Naive thymus-derived CD8-positive, alpha-beta T cell (primary cell): ENCODE data around the gene CFAP90. TPM values are rescaled to one million over a fixed set of nuclear protein-coding genes. Genes with fewer than 3 reads are reported as not detected.

Experiments used
- ATAC-seq, 2 donors: fragments of 150-1000 bp; cut with Tn5 transposase in 1 of 2; sonication (Bioruptor Pico), chemical (Tn5 transposase) in 1 of 2; 1 replicate in 1 of 2; 2 replicates in 1 of 2; pipeline ENCODE4 v1.10.0; 2021; ENCODE audit warnings: mild to moderate bottlenecking in 2 of 2, moderate library complexity in 2 of 2
- POLR2A ChIA-PET: fragments of 350-600 bp; sonication (Branson Sonifier 250); formaldehyde crosslinking; loops from one replicate; lab custom pipeline; 2021; ENCODE audit warnings: antibody characterized with exemption; lab: Charles Lee
- DNase-seq, 10 donors: peaks; one replicate each; pipeline versions ENCODE4 v3.0.0 to v3.0.0-alpha.2; 2020 to 2022
- H3K27ac Mint-ChIP-seq, 10 donors: one replicate each; pipeline ENCODE4 v1.8.0; 2020 to 2022; ENCODE audit warnings: mild to moderate bottlenecking in 10 of 10, mixed read lengths in 10 of 10, moderate library complexity in 4 of 10, inconsistent platforms in 1 of 10
- H3K27me3 Mint-ChIP-seq, 5 donors: one replicate each; pipeline ENCODE4 v1.8.0; 2021 to 2022; ENCODE audit warnings: mixed read lengths in 5 of 5
- H3K36me3 Mint-ChIP-seq, 3 donors: one replicate each; pipeline ENCODE4 v1.8.0; 2020 to 2022; ENCODE audit warnings: mixed read lengths in 3 of 3, mild to moderate bottlenecking in 2 of 3, inconsistent platforms in 1 of 3
- H3K4me1 Mint-ChIP-seq, 4 donors: one replicate each; pipeline ENCODE4 v1.8.0; 2021 to 2022; ENCODE audit warnings: mixed read lengths in 4 of 4
- H3K4me3 Mint-ChIP-seq, 10 donors: one replicate each; pipeline ENCODE4 v1.8.0; 2020 to 2022; ENCODE audit warnings: mild to moderate bottlenecking in 10 of 10, mixed read lengths in 10 of 10, moderate library complexity in 6 of 10, inconsistent platforms in 1 of 10
- H3K9me3 Mint-ChIP-seq, 9 donors: one replicate each; pipeline ENCODE4 v1.8.0; 2020 to 2022; ENCODE audit warnings: mixed read lengths in 9 of 9, mild to moderate bottlenecking in 3 of 9, inconsistent platforms in 1 of 9, moderate library complexity in 1 of 9
- polyA plus RNA-seq, 3 donors: library from polyadenylated mRNA; unstranded; fragments of 300-500 nt; fragmentation: Illumina TruSeq; gene quantifications; one replicate each; pipeline ENCODE4 v1.2.3, GENCODE V29; 2021
- total RNA-seq, 8 experiments: library from RNA in 2 of 8; stranded (reverse) in 2 of 8; gene quantifications; one replicate each; pipeline ENCODE4 v1.2.3 and lab custom pipeline; 2021 to 2026

Gene CFAP90
- total and polyA plus RNA-seq, 5 experiments from 2014 or later: not detected

DNA sequence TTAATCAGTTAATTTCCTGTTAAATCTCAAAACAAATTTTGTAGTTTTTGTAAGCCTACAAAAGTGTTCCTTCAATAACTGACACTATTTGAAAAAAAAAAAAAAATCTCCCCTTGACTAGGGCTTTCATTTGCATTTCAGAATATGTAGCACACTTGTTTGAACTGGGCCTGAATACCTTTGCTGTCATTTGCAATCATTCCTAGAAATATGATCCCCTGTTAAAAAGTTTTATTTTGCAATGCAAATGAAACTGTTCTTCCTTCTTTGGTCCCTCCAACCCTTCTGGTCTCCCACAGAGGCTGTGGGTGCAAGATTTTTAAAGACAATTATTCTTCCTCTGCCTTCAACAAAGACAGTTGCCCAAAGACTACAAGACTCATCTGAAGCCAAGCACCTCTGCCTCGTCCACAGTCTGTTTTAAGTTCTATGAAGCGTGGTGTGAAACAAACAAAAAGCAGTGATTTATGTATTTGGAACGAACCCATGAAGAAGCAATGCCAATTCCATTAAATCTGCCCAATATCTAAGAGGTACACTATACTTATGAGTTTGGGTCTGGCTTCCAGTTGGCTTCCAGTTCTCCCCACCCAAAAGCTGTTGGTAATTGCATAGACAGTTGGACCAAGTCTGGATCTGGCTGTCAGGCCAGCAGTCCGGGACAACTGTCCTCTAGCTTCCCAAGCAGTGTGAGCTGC, 66.1 kb downstream of the CFAP90 start:
- H3K4me3 Mint-ChIP-seq: no peak overlapping the region

DNA sequence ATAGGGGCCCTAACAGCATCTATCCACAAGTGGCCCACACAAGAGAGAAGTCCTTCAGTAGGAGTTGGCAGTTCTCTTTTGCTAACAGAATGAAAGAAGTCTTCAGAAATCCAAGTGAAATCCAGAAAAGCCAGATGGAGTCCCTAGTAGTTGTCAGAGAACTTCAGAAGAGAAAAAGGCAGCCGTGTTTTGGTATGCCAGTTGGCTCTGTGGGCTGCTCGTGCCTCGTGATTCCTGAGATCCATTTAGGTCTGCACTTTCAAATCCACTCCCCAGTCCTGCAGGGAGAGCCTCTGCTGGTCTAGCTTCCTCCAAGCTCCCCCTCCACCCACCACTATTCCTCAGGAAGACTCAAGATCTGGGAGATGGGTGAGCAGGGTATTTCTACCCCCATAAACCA, 69.0 kb downstream of the CFAP90 start:
- H3K27ac Mint-ChIP-seq: no peak overlapping the region
- H3K9me3 Mint-ChIP-seq: peaks cover 0 to 5% (median 0%) of the 10 kb centered on the region in 9 donors
- H3K4me1 Mint-ChIP-seq: peaks cover 8 to 18% (median 13%) of the 10 kb centered on the region in 4 donors
- no peak overlapping the region for H3K4me3 Mint-ChIP-seq
- ATAC-seq (no peak), DNase-seq (no peak)
- POLR2A ChIA-PET: no interaction called here
- peaks cover 48 to 81% (median 53%) of the 10 kb centered on the region in 5 donors for H3K27me3 Mint-ChIP-seq
- H3K36me3 Mint-ChIP-seq: no peaks in the 10 kb centered on the region

More for the DNA sequence above, 66.1 kb downstream of the CFAP90 start:
- Mint-ChIP-seq H3K9me3 (peaks cover 0 to 3% (median 0%) of the 10 kb centered on the region in 9 donors), H3K4me1 (peaks cover under 1 to 3% (median 1%) of the 10 kb centered on the region in 4 donors), H3K27ac (no peak overlapping the region), H3K36me3 (no peaks in the 10 kb centered on the region), H3K27me3 (peaks cover 35 to 79% (median 46%) of the 10 kb centered on the region in 5 donors)
- POLR2A ChIA-PET: no interaction called here
- DNase-seq (no peak), ATAC-seq (no peak)

Other genes with a start within 250 kb of the CFAP90 start
- gene FASTKD3, start 17.9 kb upstream of the CFAP90 start, total RNA-seq: 10 to 100 TPM; 13.3 to 13.7 TPM
- gene FASTKD3, start 17.9 kb upstream of the CFAP90 start, polyA plus RNA-seq: 10 to 100 TPM in 2 of 3 donors, 1 to 10 TPM in 1; 6.0 to 13.1 (median 11.0) TPM
- gene MTRR, start 18.0 kb upstream of the CFAP90 start, total RNA-seq: 10 to 100 TPM; 54.1 to 63.9 TPM
- 10 to 100 TPM; 26.1 to 33.3 (median 32.5) TPM for gene MTRR, start 18.0 kb upstream of the CFAP90 start, polyA plus RNA-seq